HepG2 (cell line): ENCODE measurements around the gene NOXA1. TPM values are rescaled to one million over a fixed set of nuclear protein-coding genes. Genes with fewer than 3 reads are reported as not detected.
A peak's percentile ranks its signal among the peaks of the same experiment; 100 is the strongest.

ENCODE experiments used
- ATAC-seq: fragments of 200-7000 bp; cut with Tn5 transposase; 3 replicates; pipeline ENCODE4 v1.9.1; 2020; ENCODE audit warnings: mild to moderate bottlenecking, moderate library complexity
- BruUV-seq: library from RNA; stranded (reverse); fragments of 400-500 nt; replicated peaks from 2 replicates; lab custom pipeline; 2021; lab: Mats Ljungman, UMichigan
- CTCF ChIA-PET: fragments of 300-600 bp; formaldehyde crosslinking; extraction: SDS; loops from one replicate; lab custom pipeline; 2021; ENCODE audit warnings: low total read pairs, inconsistent platforms, low intra/inter-chr PET ratio; lab: Yijun Ruan, JAX
- POLR2A ChIA-PET: fragments of 350-600 bp; sonication (Branson Sonifier 250); formaldehyde crosslinking; loops from one replicate; lab custom pipeline; 2020; ENCODE audit warnings: antibody characterized with exemption, inconsistent platforms; lab: Yijun Ruan, JAX
- DNase-seq: peaks from one replicate; pipeline ENCODE4 v3.0.0-alpha.2; 2015; ENCODE audit warnings: low spot score
- FAIRE-seq: peaks from 3 replicates; lab custom pipeline; 2011; peaks lifted over from hg19 to GRCh38; lab: Jason Lieb, UNC
- H2AFZ ChIP-seq: one replicate; pipeline ENCODE4 v1.6.1; 2011; ENCODE audit warnings: low read length, inconsistent platforms
- H3K27ac ChIP-seq: fragments of 300-600 bp; 3 replicates; pipeline ENCODE4 v1.8.0; 2011; ENCODE audit warnings: mixed run types, mild to moderate bottlenecking, mixed read lengths, low read length, inconsistent platforms; ENCODE audit not compliant: insufficient read depth; ENCODE audit errors: extremely low read length
- H3K27me3 ChIP-seq, 2 experiments: fragments of 200-600 bp in 1 of 2; 2 replicates in 1 of 2; 3 replicates in 1 of 2; pipeline versions ENCODE4 v1.6.0 to v1.8.0; 2011; ENCODE audit warnings: low read length in 2 of 2, mild to moderate bottlenecking in 2 of 2, moderate library complexity in 2 of 2, inconsistent platforms in 1 of 2; ENCODE audit not compliant: insufficient read depth in 2 of 2, control insufficient read depth in 1 of 2
- H3K36me3 ChIP-seq, 2 experiments: fragments of 200-600 bp in 1 of 2; replicated peaks in 1 of 2; 2 replicates in 1 of 2; 3 replicates in 1 of 2; pipeline versions ENCODE4 v1.5.1 to v1.8.0; 2011; ENCODE audit warnings: low read length in 2 of 2, inconsistent platforms in 1 of 2; ENCODE audit not compliant: insufficient read depth in 2 of 2, control insufficient read depth in 1 of 2
- H3K4me1 ChIP-seq: 2 replicates; pipeline ENCODE4 v1.5.1; 2012; ENCODE audit warnings: low read length, inconsistent platforms; ENCODE audit not compliant: insufficient read depth
- H3K4me2 ChIP-seq: 2 replicates; pipeline ENCODE4 v1.6.0; 2011; ENCODE audit warnings: low read depth, low read length, inconsistent platforms
- H3K4me3 ChIP-seq, 3 experiments: fragments of 200-600 bp in 1 of 3; sonication (generic), shearing (Covaris generic) in 1 of 3; replicated peaks in 1 of 3; 2 replicates each; pipeline ENCODE4 v1.5.1; 2011 to 2016; ENCODE audit warnings: low read length in 3 of 3, inconsistent platforms in 2 of 3, low read depth in 2 of 3, mild to moderate bottlenecking in 2 of 3, control low read depth in 1 of 3, mixed read lengths in 1 of 3; ENCODE audit not compliant: insufficient read depth in 1 of 3
- H3K79me2 ChIP-seq: one replicate; pipeline ENCODE4 v1.6.1; 2011; ENCODE audit warnings: low read length, inconsistent platforms; ENCODE audit not compliant: insufficient read depth
- H3K9ac ChIP-seq: 2 replicates; pipeline ENCODE4 v1.6.0; 2011; ENCODE audit warnings: mild to moderate bottlenecking, low read depth, low read length, inconsistent platforms; ENCODE audit not compliant: insufficient read depth
- H3K9me3 ChIP-seq: 2 replicates; pipeline ENCODE4 v1.5.1; 2012; ENCODE audit warnings: mild to moderate bottlenecking, low read length
- H4K20me1 ChIP-seq: 2 replicates; pipeline ENCODE4 v1.6.0; 2011; ENCODE audit warnings: inconsistent platforms, mild to moderate bottlenecking, low read length, moderate library complexity; ENCODE audit not compliant: insufficient read depth
- KAT7 ChIP-seq: IDR thresholded peaks from 2 replicates; pipeline ENCODE4 v1.6.1; 2018; ENCODE audit warnings: borderline replicate concordance, missing compliant biosample characterization
- MATR3 ChIP-seq: sonication (generic); formaldehyde crosslinking; IDR thresholded peaks from 2 replicates; pipeline ENCODE4 v1.4.0; 2020; ENCODE audit warnings: missing genetic modification reagents
- MLLT10 ChIP-seq: sonication (generic); formaldehyde crosslinking; IDR thresholded peaks from 2 replicates; pipeline ENCODE4 v1.4.0; 2020; ENCODE audit warnings: missing genetic modification reagents
- PTBP1 ChIP-seq: fragments of 200-400 bp; formaldehyde crosslinking; IDR thresholded peaks from 2 replicates; pipeline ENCODE4 v1.6.1; 2018; ENCODE audit warnings: low read length, low read depth; ENCODE audit not compliant: poor library complexity, severe bottlenecking
- RBM39 ChIP-seq: fragments of 200-400 bp; formaldehyde crosslinking; IDR thresholded peaks from one replicate; pipeline ENCODE4 v1.6.1; 2018; ENCODE audit warnings: antibody characterized with exemption, mild to moderate bottlenecking, low read depth, low read length; ENCODE audit not compliant: poor library complexity, severe bottlenecking
- ZBTB42 ChIP-seq: sonication (generic); formaldehyde crosslinking; IDR thresholded peaks from 2 replicates; pipeline ENCODE4 v1.5.0; 2020; ENCODE audit warnings: mild to moderate bottlenecking, missing genetic modification reagents
- ZFP36L2 ChIP-seq: sonication (generic); formaldehyde crosslinking; IDR thresholded peaks from 2 replicates; pipeline ENCODE4 v1.4.0; 2020; ENCODE audit warnings: missing genetic modification reagents
- ZNF572 ChIP-seq: sonication (generic); formaldehyde crosslinking; IDR thresholded peaks from 2 replicates; pipeline ENCODE4 v1.5.1; 2020; ENCODE audit warnings: mild to moderate bottlenecking, missing genetic modification reagents
- ZNF614 ChIP-seq: IDR thresholded peaks from 2 replicates; pipeline ENCODE4 v1.6.1; 2018; ENCODE audit warnings: missing biosample characterization, missing genetic modification reagents, inconsistent platforms, borderline replicate concordance
- WGBS: methylation state at CpG from one replicate; pipeline ENCODE4 v1.1.6; 2017; ENCODE audit warnings: low lambda C conversion rate; 5-methylcytosine and 5-hydroxymethylcytosine counted together
- in situ Hi-C: cut with HindIII; loops from 2 replicates; pipeline ENCODE4 v1.10.0; 2017; ENCODE audit warnings: low pct_unique_long_range_greater_than_20kb; ENCODE audit not compliant: extremely low pct_ligation_motif_present
- intact Hi-C: fragments of 100-400 bp; cut with micrococcal nuclease; formaldehyde crosslinking; loops from one replicate; pipeline ENCODE4 v1.10.0; 2022; ENCODE audit not compliant: unreplicated experiment
- polyA plus RNA-seq, 8 experiments: library from polyadenylated mRNA; depleted of rRNA in 3 of 8; stranded (reverse) in 7 of 8; unstranded in 1 of 8; fragments of >200 nt; fragmentation: Illumina TruSeq in 4 of 8; extraction: Trizol in 4 of 8; gene quantifications; 2 replicates each; pipeline versions ENCODE4 v1.2.1 to v1.2.3, GENCODE V29; 2011 to 2016; ENCODE audit warnings: low read depth in 4 of 8, missing spikeins in 1 of 8, mixed read lengths in 1 of 8; ENCODE audit not compliant: insufficient read depth in 1 of 8
- total RNA-seq, 5 experiments: library from RNA; depleted of rRNA; stranded (reverse); fragments of >200 nt; fragmentation: Illumina TruSeq; extraction: Trizol; gene quantifications; 2 replicates each; pipeline ENCODE4 v1.2.3, GENCODE V29; 2016; ENCODE audit warnings: low read depth in 1 of 5
- TF ChIP-seq, protein P1 (sequence below): sonication (generic); formaldehyde crosslinking; IDR thresholded peaks from 2 replicates; pipeline ENCODE4 v1.4.0; 2020; ENCODE audit warnings: missing genetic modification reagents
- TF ChIP-seq, protein P2 (sequence below): sonication (generic); formaldehyde crosslinking; IDR thresholded peaks from 2 replicates; pipeline ENCODE4 v1.5.1; 2020; ENCODE audit warnings: mild to moderate bottlenecking, missing genetic modification reagents, borderline replicate concordance

The NOXA1 gene
- total and polyA plus RNA-seq, 2 of the 13 experiments (the other 11 are each of a cell fraction or from before 2014, with no cell fraction given), result 0.78 to 1.2 TPM

DNA sequence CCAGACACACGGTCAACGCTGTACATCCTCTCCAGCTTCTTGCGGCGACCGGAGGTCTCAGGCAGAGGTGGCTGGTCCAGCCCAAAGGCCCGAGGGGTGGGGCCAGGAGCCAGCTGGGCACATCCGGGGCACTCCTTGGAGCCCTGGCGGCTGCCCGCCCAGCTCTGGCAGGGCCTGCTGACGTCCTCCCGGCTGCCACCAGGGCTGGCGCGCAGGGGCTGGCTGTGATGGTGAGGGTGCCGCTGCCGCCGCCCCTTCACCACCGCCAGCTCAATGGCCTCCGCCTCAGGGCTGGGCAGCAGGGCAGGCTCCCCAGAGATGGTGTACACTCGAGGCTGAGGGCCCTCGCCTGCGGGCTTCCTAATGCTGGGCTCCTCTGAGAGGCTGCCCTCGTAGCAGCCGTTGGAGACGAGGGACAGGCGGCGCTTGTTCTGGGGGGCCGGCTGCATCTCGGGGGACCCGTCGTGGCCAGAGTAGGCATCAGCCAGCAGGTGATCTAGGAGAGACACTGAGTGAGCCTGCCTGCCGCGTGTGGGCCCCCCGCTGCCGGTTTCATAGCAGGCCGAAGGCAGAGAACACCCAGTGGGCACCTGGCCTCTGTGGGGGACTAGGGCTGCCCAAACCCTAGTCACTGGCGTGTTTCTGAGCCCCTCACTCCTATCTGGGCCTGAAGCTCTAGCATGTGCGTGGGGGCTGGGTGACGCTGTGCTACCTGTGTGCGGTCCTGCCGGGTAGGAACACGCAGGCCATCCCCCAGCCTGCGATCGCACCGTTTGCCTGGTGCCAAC is 34.4 kb downstream of the NOXA1 start (continued):
- TF ChIP-seq, protein P1, sequence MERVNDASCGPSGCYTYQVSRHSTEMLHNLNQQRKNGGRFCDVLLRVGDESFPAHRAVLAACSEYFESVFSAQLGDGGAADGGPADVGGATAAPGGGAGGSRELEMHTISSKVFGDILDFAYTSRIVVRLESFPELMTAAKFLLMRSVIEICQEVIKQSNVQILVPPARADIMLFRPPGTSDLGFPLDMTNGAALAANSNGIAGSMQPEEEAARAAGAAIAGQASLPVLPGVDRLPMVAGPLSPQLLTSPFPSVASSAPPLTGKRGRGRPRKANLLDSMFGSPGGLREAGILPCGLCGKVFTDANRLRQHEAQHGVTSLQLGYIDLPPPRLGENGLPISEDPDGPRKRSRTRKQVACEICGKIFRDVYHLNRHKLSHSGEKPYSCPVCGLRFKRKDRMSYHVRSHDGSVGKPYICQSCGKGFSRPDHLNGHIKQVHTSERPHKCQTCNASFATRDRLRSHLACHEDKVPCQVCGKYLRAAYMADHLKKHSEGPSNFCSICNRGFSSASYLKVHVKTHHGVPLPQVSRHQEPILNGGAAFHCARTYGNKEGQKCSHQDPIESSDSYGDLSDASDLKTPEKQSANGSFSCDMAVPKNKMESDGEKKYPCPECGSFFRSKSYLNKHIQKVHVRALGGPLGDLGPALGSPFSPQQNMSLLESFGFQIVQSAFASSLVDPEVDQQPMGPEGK (CRISPR knock-in tag), result no peak

DNA sequence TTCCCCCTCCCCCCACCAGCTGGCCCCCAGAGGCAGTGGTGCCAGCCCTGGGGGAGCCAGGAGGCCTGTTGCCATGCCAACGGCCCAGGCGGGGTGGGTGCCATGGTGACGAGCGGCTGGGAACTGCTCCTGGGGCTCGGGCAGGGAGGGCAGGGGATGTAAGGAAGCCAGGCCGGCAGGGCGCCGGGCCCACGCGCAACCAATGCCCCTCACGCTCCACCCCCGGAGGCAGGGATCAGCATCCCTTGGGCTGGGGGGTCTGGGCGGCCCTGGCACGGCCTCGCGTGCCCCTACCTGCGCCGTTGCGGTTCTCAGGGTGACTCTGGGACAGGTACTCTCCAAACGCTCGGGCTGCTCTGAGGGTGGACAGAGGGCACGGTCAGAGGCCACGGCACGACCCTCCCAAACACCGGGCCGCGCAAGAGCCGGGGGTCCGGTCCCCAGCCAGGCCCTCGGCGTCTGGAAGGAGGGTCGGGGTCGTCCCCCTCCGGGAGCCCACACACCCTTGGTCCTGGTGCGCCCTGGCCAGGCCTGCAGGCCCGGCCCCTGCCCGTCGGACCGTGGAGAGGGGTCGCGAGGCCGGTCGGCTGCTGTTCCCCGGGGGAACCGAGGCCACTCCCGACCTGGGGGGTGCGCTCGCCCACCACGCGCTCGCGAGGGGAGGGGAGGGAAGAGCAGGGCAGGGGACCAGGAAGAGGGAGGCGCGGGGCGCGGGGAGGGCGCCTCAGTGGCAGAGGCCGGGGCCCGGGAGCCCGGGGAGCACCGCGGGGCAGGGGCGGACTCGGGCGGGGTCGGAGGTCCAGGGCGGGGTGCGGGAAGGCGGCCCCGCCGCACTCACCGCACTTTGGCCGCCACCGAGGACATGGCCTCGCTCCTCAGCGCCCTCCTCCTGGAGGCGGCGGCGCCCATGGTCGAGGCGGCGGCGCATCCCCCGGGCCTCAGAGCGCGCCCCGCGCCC is 35.3 kb downstream of the NOXA1 start:
- no peak for FAIRE-seq
- TF ChIP-seq KAT7 (CRISPR knock-in tag) (no peak), MATR3 (CRISPR knock-in tag) (no peak), ZNF572 (CRISPR knock-in tag) (no peak; the same call in 1 of the 2 replicates), ZNF614 (CRISPR knock-in tag) (no peak), RBM39 (no peak), MLLT10 (CRISPR knock-in tag) (no peak), ZBTB42 (CRISPR knock-in tag) (no peak), ZFP36L2 (CRISPR knock-in tag) (no peak), PTBP1 (no peak)
- TF ChIP-seq, protein P2, sequence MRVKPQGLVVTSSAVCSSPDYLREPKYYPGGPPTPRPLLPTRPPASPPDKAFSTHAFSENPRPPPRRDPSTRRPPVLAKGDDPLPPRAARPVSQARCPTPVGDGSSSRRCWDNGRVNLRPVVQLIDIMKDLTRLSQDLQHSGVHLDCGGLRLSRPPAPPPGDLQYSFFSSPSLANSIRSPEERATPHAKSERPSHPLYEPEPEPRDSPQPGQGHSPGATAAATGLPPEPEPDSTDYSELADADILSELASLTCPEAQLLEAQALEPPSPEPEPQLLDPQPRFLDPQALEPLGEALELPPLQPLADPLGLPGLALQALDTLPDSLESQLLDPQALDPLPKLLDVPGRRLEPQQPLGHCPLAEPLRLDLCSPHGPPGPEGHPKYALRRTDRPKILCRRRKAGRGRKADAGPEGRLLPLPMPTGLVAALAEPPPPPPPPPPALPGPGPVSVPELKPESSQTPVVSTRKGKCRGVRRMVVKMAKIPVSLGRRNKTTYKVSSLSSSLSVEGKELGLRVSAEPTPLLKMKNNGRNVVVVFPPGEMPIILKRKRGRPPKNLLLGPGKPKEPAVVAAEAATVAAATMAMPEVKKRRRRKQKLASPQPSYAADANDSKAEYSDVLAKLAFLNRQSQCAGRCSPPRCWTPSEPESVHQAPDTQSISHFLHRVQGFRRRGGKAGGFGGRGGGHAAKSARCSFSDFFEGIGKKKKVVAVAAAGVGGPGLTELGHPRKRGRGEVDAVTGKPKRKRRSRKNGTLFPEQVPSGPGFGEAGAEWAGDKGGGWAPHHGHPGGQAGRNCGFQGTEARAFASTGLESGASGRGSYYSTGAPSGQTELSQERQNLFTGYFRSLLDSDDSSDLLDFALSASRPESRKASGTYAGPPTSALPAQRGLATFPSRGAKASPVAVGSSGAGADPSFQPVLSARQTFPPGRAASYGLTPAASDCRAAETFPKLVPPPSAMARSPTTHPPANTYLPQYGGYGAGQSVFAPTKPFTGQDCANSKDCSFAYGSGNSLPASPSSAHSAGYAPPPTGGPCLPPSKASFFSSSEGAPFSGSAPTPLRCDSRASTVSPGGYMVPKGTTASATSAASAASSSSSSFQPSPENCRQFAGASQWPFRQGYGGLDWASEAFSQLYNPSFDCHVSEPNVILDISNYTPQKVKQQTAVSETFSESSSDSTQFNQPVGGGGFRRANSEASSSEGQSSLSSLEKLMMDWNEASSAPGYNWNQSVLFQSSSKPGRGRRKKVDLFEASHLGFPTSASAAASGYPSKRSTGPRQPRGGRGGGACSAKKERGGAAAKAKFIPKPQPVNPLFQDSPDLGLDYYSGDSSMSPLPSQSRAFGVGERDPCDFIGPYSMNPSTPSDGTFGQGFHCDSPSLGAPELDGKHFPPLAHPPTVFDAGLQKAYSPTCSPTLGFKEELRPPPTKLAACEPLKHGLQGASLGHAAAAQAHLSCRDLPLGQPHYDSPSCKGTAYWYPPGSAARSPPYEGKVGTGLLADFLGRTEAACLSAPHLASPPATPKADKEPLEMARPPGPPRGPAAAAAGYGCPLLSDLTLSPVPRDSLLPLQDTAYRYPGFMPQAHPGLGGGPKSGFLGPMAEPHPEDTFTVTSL (CRISPR knock-in tag), result no peak

More for the DNA sequence above, 35.3 kb downstream of the NOXA1 start:
- DNase-seq (no peak), ATAC-seq (no peak)
- Histone ChIP-seq H3K27me3 (no peaks in the 10 kb centered on the region), H3K4me1 (peaks cover 79% of the 10 kb centered on the region), H3K4me2 (peak overlapping the region; percentile 96), H3K79me2 (peaks cover 31% of the 10 kb centered on the region), H4K20me1 (peaks cover 11% of the 10 kb centered on the region; the same call in 1 of the 2 replicates), H3K36me3 (peaks cover 4 to 22% of the 10 kb centered on the region in 2 experiments; a peak in 4 of 5 replicates), H2AFZ (no peak overlapping the region), H3K27ac (peak overlapping the region; percentile 99), H3K4me3 (peak overlapping the region; percentile 68 to 95 (median 95)), H3K9ac (peak overlapping the region; percentile 97), H3K9me3 (no peaks in the 10 kb centered on the region)
- POLR2A ChIA-PET, result interaction anchor here (0.6 to 1.9 kb wide), 9 partner anchors 9 to 1096 kb away, joined by 3 to 12 read pairs (median 3); partner anchors contain the start of genes ENTPD8, EXD3, NOXA1 and TUBB4B
- intact Hi-C loops, result no loop called here
- no CpG with 5 or more reads among the region's 88 CpGs for WGBS
- CTCF ChIA-PET, result no interaction called here
- in situ Hi-C loops, result no loop called here
- BruUV-seq, result no TSS peak
